Smooth muscle cell (in vitro differentiated cells): Measurements from ENCODE around the gene SORL1. TPM values are rescaled to one million over a fixed set of nuclear protein-coding genes. Genes with fewer than 3 reads are reported as not detected.

ENCODE experiments used
- DNase-seq: peaks from one replicate; lab custom pipeline; 2025; ENCODE audit not compliant: unreplicated experiment; lab: John Stamatoyannopoulos, UW
- H2AFZ ChIP-seq: fragments of 200-600 bp; sonication (generic); 2 replicates; pipeline ENCODE4 v1.6.0; 2016; ENCODE audit warnings: antibody characterized with exemption, low read depth, mild to moderate bottlenecking
- H3F3A ChIP-seq: fragments of 200-600 bp; sonication (generic); 2 replicates; pipeline ENCODE4 v1.6.0; 2017; ENCODE audit warnings: antibody characterized with exemption, low read depth
- H3K27ac ChIP-seq: fragments of 200-600 bp; sonication (generic); 2 replicates; pipeline ENCODE4 v1.5.1; 2016; ENCODE audit warnings: low read depth, mild to moderate bottlenecking
- H3K27me3 ChIP-seq: fragments of 200-600 bp; sonication (generic); 2 replicates; pipeline ENCODE4 v1.6.1; 2016; ENCODE audit warnings: low read depth, mild to moderate bottlenecking
- H3K36me3 ChIP-seq: fragments of 200-600 bp; sonication (generic); 2 replicates; pipeline ENCODE4 v1.5.1; 2016; ENCODE audit warnings: low read depth
- H3K4me1 ChIP-seq: fragments of 200-600 bp; sonication (generic); 2 replicates; pipeline ENCODE4 v1.5.1; 2016; ENCODE audit warnings: low read depth
- H3K4me2 ChIP-seq: fragments of 200-600 bp; sonication (generic); 2 replicates; pipeline ENCODE4 v1.6.0; 2016; ENCODE audit warnings: mild to moderate bottlenecking
- H3K4me3 ChIP-seq: fragments of 200-600 bp; sonication (generic); 2 replicates; pipeline ENCODE4 v1.5.1; 2016; ENCODE audit warnings: mild to moderate bottlenecking
- H3K79me2 ChIP-seq: fragments of 200-600 bp; sonication (generic); 2 replicates; pipeline ENCODE4 v1.6.0; 2016; ENCODE audit warnings: low read depth, mild to moderate bottlenecking
- H3K9ac ChIP-seq: fragments of 200-600 bp; sonication (generic); 2 replicates; pipeline ENCODE4 v1.6.0; 2016; ENCODE audit warnings: low read depth
- H3K9me3 ChIP-seq: fragments of 200-600 bp; sonication (generic); replicated peaks from 2 replicates; pipeline ENCODE4 v1.5.1; 2016; ENCODE audit warnings: low read depth
- H4K20me1 ChIP-seq: fragments of 200-600 bp; sonication (generic); 2 replicates; pipeline ENCODE4 v1.6.0; 2016; ENCODE audit warnings: low read depth
- WGBS: methylation state at CpG from one replicate; pipeline ENCODE4 v1.1.7; 2016; ENCODE audit warnings: low lambda C conversion rate; 5-methylcytosine and 5-hydroxymethylcytosine counted together
- polyA plus RNA-seq: library from polyadenylated mRNA; unstranded; fragments of >200 nt; fragmentation: Nextera tagmentation; extraction: Ambion mirVana; gene quantifications from 2 replicates; pipeline ENCODE4 v1.2.1, GENCODE V29; 2016
- total RNA-seq: library from RNA; depleted of rRNA; stranded (reverse); fragments of >200 nt; gene quantifications from 2 replicates; pipeline ENCODE4 v1.2.3, GENCODE V29; 2014
- TF ChIP-seq, protein P1 (sequence below): fragments of 200-600 bp; sonication (generic); IDR thresholded peaks from 2 replicates; pipeline ENCODE4 v1.5.1; 2017; ENCODE audit warnings: borderline replicate concordance, mild to moderate bottlenecking, antibody characterized with exemption; ENCODE audit not compliant: insufficient read depth, poor library complexity, severe bottlenecking

SORL1 gene
- total and polyA plus RNA-seq, 2 experiments from 2014 or later = 1.2 to 5.8 TPM

DNA sequence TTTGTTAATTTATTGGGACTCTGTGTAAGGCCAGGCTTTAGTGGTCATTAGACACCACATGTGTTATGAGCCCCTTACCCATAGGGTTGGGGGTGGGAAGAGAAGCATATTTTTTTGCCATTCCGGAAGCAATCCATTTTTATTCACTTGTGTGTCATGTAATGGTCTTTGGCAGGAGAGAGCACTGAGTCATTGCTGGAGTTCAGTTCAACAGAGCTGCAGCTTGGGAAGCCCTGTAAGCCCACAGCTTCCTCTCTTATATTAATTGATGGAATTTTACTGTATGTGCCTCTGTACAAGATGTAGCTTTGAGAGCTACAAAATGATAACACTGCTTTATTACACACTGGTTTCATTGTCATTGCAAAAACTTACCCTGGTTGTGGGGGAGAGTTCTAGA lies 177.9 kb downstream of the SORL1 start:
- Histone ChIP-seq H3K9me3 (no peaks in the 10 kb centered on the region), H3K4me2 (peak overlapping the region; percentile 50), H3K4me3 (no peak overlapping the region), H3K4me1 (no peaks in the 10 kb centered on the region), H3F3A (peaks cover 4% of the 10 kb centered on the region), H4K20me1 (no peaks in the 10 kb centered on the region), H2AFZ (no peak overlapping the region), H3K36me3 (no peaks in the 10 kb centered on the region), H3K9ac (no peak overlapping the region), H3K79me2 (no peaks in the 10 kb centered on the region), H3K27ac (peak overlapping the region; percentile 75), H3K27me3 (no peaks in the 10 kb centered on the region)
- WGBS = 20% methylated on average over 1 of the region's 1 CpG
- TF ChIP-seq, protein P1, sequence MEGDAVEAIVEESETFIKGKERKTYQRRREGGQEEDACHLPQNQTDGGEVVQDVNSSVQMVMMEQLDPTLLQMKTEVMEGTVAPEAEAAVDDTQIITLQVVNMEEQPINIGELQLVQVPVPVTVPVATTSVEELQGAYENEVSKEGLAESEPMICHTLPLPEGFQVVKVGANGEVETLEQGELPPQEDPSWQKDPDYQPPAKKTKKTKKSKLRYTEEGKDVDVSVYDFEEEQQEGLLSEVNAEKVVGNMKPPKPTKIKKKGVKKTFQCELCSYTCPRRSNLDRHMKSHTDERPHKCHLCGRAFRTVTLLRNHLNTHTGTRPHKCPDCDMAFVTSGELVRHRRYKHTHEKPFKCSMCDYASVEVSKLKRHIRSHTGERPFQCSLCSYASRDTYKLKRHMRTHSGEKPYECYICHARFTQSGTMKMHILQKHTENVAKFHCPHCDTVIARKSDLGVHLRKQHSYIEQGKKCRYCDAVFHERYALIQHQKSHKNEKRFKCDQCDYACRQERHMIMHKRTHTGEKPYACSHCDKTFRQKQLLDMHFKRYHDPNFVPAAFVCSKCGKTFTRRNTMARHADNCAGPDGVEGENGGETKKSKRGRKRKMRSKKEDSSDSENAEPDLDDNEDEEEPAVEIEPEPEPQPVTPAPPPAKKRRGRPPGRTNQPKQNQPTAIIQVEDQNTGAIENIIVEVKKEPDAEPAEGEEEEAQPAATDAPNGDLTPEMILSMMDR = no peak
- no peak for DNase-seq

DNA sequence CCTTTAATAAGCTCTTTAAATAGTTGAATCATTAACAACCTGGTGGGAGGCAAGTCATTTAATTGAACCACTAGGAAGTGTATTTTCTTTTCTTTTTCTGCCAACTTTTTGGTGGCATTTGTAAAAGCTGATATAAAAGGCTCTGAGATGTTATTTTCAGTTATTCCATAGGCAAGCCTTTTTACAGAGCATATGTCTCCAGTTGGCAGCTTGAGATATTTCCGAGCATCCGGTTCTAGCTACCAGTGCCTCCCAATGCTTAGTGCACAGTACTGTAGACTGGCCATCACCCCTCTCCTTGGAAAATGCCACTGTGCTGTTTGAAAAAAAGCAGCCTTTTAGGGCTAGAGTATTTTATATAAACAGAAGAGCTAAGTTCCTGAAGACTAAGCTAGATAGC lies 179.3 kb downstream of the SORL1 start:
- 89% methylated on average over 2 of the region's 2 CpGs for whole genome bisulfite sequencing
- peak overlapping the region; percentile 75 for H3K27ac ChIP-seq

DNA sequence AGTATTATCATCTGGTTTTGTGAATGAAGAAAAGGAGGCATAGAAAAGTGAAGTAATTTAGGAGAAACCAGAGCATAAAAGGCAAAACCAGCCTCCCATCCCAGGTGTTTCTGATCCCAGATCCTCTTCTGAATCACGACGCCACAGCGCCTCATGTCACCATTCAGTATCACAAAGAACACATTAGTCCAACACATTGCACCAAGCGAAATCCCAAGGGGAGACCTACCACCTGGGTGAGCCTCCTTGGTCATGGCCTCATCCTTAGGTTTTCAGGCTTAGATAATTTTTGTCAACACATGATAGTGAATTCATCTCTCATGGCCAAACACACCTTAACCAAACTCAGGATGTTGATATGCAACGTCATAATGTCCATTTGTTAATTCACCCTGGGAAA lies 182.2 kb downstream of the SORL1 start:
- TF ChIP-seq, protein P1 = no peak
- Histone ChIP-seq H3K36me3 (no peaks in the 10 kb centered on the region), H3K4me1 (no peaks in the 10 kb centered on the region), H4K20me1 (no peaks in the 10 kb centered on the region), H2AFZ (no peak overlapping the region), H3K9ac (no peak overlapping the region), H3K27me3 (no peaks in the 10 kb centered on the region), H3K4me2 (peak overlapping the region; percentile 72), H3K4me3 (no peak overlapping the region), H3K27ac (peak overlapping the region; percentile 72), H3K79me2 (no peaks in the 10 kb centered on the region), H3K9me3 (no peaks in the 10 kb centered on the region), H3F3A (peaks cover 4% of the 10 kb centered on the region)
- no peak for DNase-seq
- WGBS = 98% methylated on average over 5 of the region's 5 CpGs

More for the DNA sequence above, 179.3 kb downstream of the SORL1 start:
- Histone ChIP-seq H3K4me2 (peak overlapping the region; percentile 50), H3K4me1 (no peaks in the 10 kb centered on the region), H3K4me3 (no peak overlapping the region), H3K27me3 (no peaks in the 10 kb centered on the region), H3K9me3 (no peaks in the 10 kb centered on the region), H3K36me3 (no peaks in the 10 kb centered on the region), H4K20me1 (no peaks in the 10 kb centered on the region), H3F3A (peaks cover 4% of the 10 kb centered on the region), H2AFZ (peak overlapping the region; percentile 37), H3K9ac (no peak overlapping the region), H3K79me2 (no peaks in the 10 kb centered on the region)
- no peak for DNase-seq
- TF ChIP-seq, protein P1 = no peak

DNA sequence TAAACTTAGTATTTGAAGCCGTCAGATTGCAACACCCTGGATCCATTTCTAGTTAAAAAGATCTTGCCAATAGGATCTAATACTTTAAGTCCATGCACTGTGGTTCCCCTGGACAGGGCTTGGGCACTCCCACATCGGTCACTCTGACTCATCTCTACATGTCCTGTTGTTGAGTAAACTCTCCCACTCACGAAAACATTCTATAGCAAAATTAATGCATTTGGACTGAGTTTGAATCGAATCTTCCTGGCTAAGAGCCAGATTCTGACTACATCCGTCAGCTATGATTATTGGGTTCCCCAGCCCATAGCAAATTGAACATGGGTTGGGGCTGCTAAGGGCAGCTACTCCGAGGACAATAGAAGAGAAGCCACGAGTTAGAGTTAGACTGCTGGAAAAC lies 182.8 kb downstream of the SORL1 start:
- Histone ChIP-seq H3K79me2 (no peaks in the 10 kb centered on the region), H3K36me3 (no peaks in the 10 kb centered on the region), H3F3A (no peaks in the 10 kb centered on the region), H3K27ac (peak overlapping the region; percentile 72), H3K9ac (no peak overlapping the region), H3K4me2 (peak overlapping the region; percentile 72), H3K9me3 (no peaks in the 10 kb centered on the region), H3K27me3 (no peaks in the 10 kb centered on the region), H2AFZ (no peak overlapping the region), H3K4me3 (no peak overlapping the region), H3K4me1 (no peaks in the 10 kb centered on the region), H4K20me1 (no peaks in the 10 kb centered on the region)
- TF ChIP-seq, protein P1 = no peak
- no peak for DNase-seq
- WGBS = 20% methylated on average over 7 of the region's 7 CpGs
